K562 (cell line): ENCODE measurements around the gene TRABD. TPM values are rescaled to one million over a fixed set of nuclear protein-coding genes. Genes with fewer than 3 reads are reported as not detected.
A peak's percentile ranks its signal among the peaks of the same experiment; 100 is the strongest.

Source experiments
- ATAC-seq: fragments of 200-7000 bp; cut with Tn5 transposase; 3 replicates; pipeline ENCODE4 v1.9.1; 2020; ENCODE audit warnings: moderate library complexity
- BruUV-seq: library from RNA; stranded (reverse); fragments of 400-500 nt; replicated peaks from 2 replicates; lab custom pipeline; 2021; lab: Mats Ljungman, UMichigan
- CTCF ChIA-PET: fragments of 300-600 bp; formaldehyde crosslinking; extraction: SDS; loops from one replicate; lab custom pipeline; 2021; ENCODE audit warnings: low intra/inter-chr PET ratio; lab: Yijun Ruan, JAX
- POLR2A ChIA-PET: fragments of 300-600, 350-650 bp; sonication (Branson Sonifier 250); formaldehyde crosslinking; extraction: SDS; loops from one replicate; lab custom pipeline; 2021; ENCODE audit warnings: antibody characterized with exemption, inconsistent platforms; lab: Yijun Ruan, JAX
- DNase-seq, 4 experiments: peaks; one replicate each; pipeline versions ENCODE4 v3.0.0 to v3.0.0-alpha.2; 2011 to 2018; ENCODE audit warnings: low spot score in 3 of 4, mixed read lengths in 3 of 4; ENCODE audit errors: extremely low read depth in 1 of 4
- FAIRE-seq: peaks from 2 replicates; lab custom pipeline; 2011; peaks lifted over from hg19 to GRCh38; lab: Jason Lieb, UNC
- H2AFZ ChIP-seq: 2 replicates; pipeline ENCODE4 v1.6.0; 2011; ENCODE audit warnings: low read depth, low read length, control low read depth, inconsistent platforms
- H3K27ac ChIP-seq: fragments of 200-600 bp; 3 replicates; pipeline ENCODE4 v1.8.0; 2011; ENCODE audit warnings: low read depth, mild to moderate bottlenecking, control low read depth, inconsistent platforms, low read length, moderate library complexity, mixed read lengths; ENCODE audit errors: extremely low read depth
- H3K27me3 ChIP-seq, 2 experiments: fragments of 300-600 bp in 1 of 2; 2 replicates in 1 of 2; 3 replicates in 1 of 2; pipeline versions ENCODE4 v1.6.0 to v1.8.0; 2011; ENCODE audit warnings: inconsistent platforms in 2 of 2, low read length in 2 of 2, mild to moderate bottlenecking in 1 of 2, mixed read lengths in 1 of 2, moderate library complexity in 1 of 2; ENCODE audit not compliant: control insufficient read depth in 2 of 2, insufficient read depth in 2 of 2
- H3K36me3 ChIP-seq: fragments of 300-600 bp; 3 replicates; pipeline ENCODE4 v1.8.0; 2011; ENCODE audit warnings: mild to moderate bottlenecking, low read length, inconsistent platforms; ENCODE audit not compliant: control insufficient read depth, insufficient read depth
- H3K4me1 ChIP-seq, 2 experiments: fragments of 200-600 bp in 1 of 2; replicated peaks in 1 of 2; 2 replicates in 1 of 2; 3 replicates in 1 of 2; pipeline versions ENCODE4 v1.5.1 to v1.8.0; 2011; ENCODE audit warnings: inconsistent platforms in 2 of 2, low read length in 2 of 2, mild to moderate bottlenecking in 1 of 2, mixed read lengths in 1 of 2, moderate library complexity in 1 of 2; ENCODE audit not compliant: control insufficient read depth in 2 of 2, insufficient read depth in 2 of 2
- H3K4me2 ChIP-seq: 2 replicates; pipeline ENCODE4 v1.6.1; 2011; ENCODE audit warnings: low read length, control low read depth, inconsistent platforms, mixed read lengths; ENCODE audit not compliant: insufficient read depth
- H3K4me3 ChIP-seq: fragments of 200-600 bp; sonication (generic), shearing (Covaris generic); 2 replicates; pipeline ENCODE4 v1.5.1; 2016; ENCODE audit warnings: control low read depth, inconsistent platforms
- H3K79me2 ChIP-seq: fragments of 200-600 bp; 3 replicates; pipeline ENCODE4 v1.8.0; 2011; ENCODE audit warnings: low read length, inconsistent platforms; ENCODE audit not compliant: control insufficient read depth, insufficient read depth
- H3K9ac ChIP-seq, 2 experiments: 2 replicates each; pipeline versions ENCODE4 v1.6.0 to v1.6.1; 2011; ENCODE audit warnings: low read depth in 2 of 2, low read length in 2 of 2, control low read depth in 1 of 2, inconsistent platforms in 1 of 2, mild to moderate bottlenecking in 1 of 2, mixed read lengths in 1 of 2; ENCODE audit not compliant: insufficient read depth in 1 of 2
- H3K9me1 ChIP-seq: one replicate; pipeline ENCODE4 v1.6.0; 2011; ENCODE audit warnings: inconsistent platforms, mild to moderate bottlenecking, low read length, moderate library complexity; ENCODE audit not compliant: control insufficient read depth, insufficient read depth
- H3K9me3 ChIP-seq: replicated peaks from 2 replicates; pipeline ENCODE4 v1.5.1; 2011; ENCODE audit warnings: low read depth, low read length, inconsistent platforms; ENCODE audit not compliant: control insufficient read depth, insufficient read depth
- H4K20me1 ChIP-seq: replicated peaks from 2 replicates; pipeline ENCODE4 v1.6.1; 2011; ENCODE audit warnings: low read length, inconsistent platforms, mixed read lengths; ENCODE audit not compliant: control insufficient read depth, insufficient read depth
- BRF2 ChIP-seq: IDR thresholded peaks from 3 replicates; pipeline ENCODE4 v1.6.1; 2011; ENCODE audit warnings: borderline replicate concordance, mild to moderate bottlenecking; ENCODE audit not compliant: insufficient read length, insufficient read depth
- IRF2 ChIP-seq: sonication (generic); formaldehyde crosslinking; IDR thresholded peaks from 2 replicates; pipeline ENCODE4 v1.8.1; 2022; ENCODE audit warnings: mild to moderate bottlenecking, missing genetic modification reagents
- ZBTB33 ChIP-seq: sonication (generic); formaldehyde crosslinking; IDR thresholded peaks from 2 replicates; pipeline ENCODE4 v1.8.1; 2023; ENCODE audit warnings: mild to moderate bottlenecking, missing genetic modification reagents
- WGBS: fragments of 100-300 bp; shearing (Covaris generic); methylation state at CpG from one replicate; pipeline ENCODE4 v1.1.6; 2016; ENCODE audit warnings: low coverage, mixed read lengths; ENCODE audit not compliant: insufficient coverage; ENCODE audit errors: missing lambda C conversion rate; 5-methylcytosine and 5-hydroxymethylcytosine counted together
- in situ Hi-C: fragments of 300-500 bp; cut with MboI; formaldehyde crosslinking; loops from 4 replicates; pipeline ENCODE4 v1.15.0; 2018; ENCODE audit warnings: inconsistent platforms, mixed read lengths
- intact Hi-C: fragments of 100-400 bp; cut with micrococcal nuclease; formaldehyde crosslinking; loops from 2 replicates; pipeline ENCODE4 v1.14.2; 2022
- polyA plus RNA-seq, 8 experiments: library from polyadenylated mRNA; depleted of rRNA in 4 of 8; stranded (reverse) in 5 of 8; unstranded in 3 of 8; fragments of >200 nt; fragmentation: Nextera tagmentation in 2 of 8; fragmentation: Illumina TruSeq in 1 of 8; extraction: Ambion mirVana in 2 of 8; extraction: Trizol in 1 of 8; gene quantifications; 2 replicates each; pipeline versions ENCODE4 v1.2.1 to v1.2.3, GENCODE V29; 2011 to 2014; ENCODE audit warnings: inconsistent platforms in 1 of 8, missing spikeins in 1 of 8
- total RNA-seq, 7 experiments: library from RNA; depleted of rRNA in 6 of 7; stranded (reverse); fragments of >200 nt in 6 of 7; fragmentation: Illumina TruSeq in 2 of 7; extraction: Trizol in 2 of 7; gene quantifications; 2 replicates each; pipeline versions ENCODE4 v1.2.1 to v1.2.3, GENCODE V29; 2011 to 2021; ENCODE audit warnings: low replicate concordance in 1 of 7

The TRABD gene
- total and polyA plus RNA-seq, 9 of the 15 experiments (the other 6 are each of a cell fraction or from before 2014, with no cell fraction given): 0.08 to 62.9 (median 14.0) TPM

- no peaks in the 10 kb centered on the region for H3K79me2 ChIP-seq
- CTCF ChIA-PET: no interaction called here
- WGBS: 90% methylated on average over 5 of the region's 98 CpGs
- POLR2A ChIA-PET: interaction anchor here (0.6 kb wide), 1 partner anchor 144 kb away, joined by 3 read pairs; no protein-coding TSS in a partner anchor
- no peak for TF ChIP-seq BRF2
- TF ChIP-seq IRF2 (CRISPR knock-in tag): no peak
- TF ChIP-seq ZBTB33 (CRISPR knock-in tag): peak; percentile 79
- no TSS peak for BruUV-seq
- H4K20me1 ChIP-seq: no peaks in the 10 kb centered on the region
- H3K4me3 ChIP-seq: no peak overlapping the region
- no peaks in the 10 kb centered on the region for H3K9me1 ChIP-seq
- in situ Hi-C loops (no loop called here), intact Hi-C loops (no loop called here)
- no peak for DNase-seq
- H3K27me3 ChIP-seq: no peaks in the 10 kb centered on the region
- no peak overlapping the region; a peak in 1 of 4 replicates for H3K9ac ChIP-seq
- no peaks in the 10 kb centered on the region for H3K9me3 ChIP-seq
- no peak overlapping the region for H3K27ac ChIP-seq
- peaks cover 0 to 58% of the 10 kb centered on the region in 2 experiments; a peak in 2 of 5 replicates for H3K4me1 ChIP-seq
- no peak for ATAC-seq
- H2AFZ ChIP-seq: no peak overlapping the region
- no peak overlapping the region for H3K4me2 ChIP-seq
- no peak for FAIRE-seq
- no peaks in the 10 kb centered on the region for H3K36me3 ChIP-seq
These were observed 7.9 kb upstream of the TRABD start for GRCh38 chr22:50177537-50178470.
